Measurements from ENCODE around the gene GUCY2D.

DNA sequence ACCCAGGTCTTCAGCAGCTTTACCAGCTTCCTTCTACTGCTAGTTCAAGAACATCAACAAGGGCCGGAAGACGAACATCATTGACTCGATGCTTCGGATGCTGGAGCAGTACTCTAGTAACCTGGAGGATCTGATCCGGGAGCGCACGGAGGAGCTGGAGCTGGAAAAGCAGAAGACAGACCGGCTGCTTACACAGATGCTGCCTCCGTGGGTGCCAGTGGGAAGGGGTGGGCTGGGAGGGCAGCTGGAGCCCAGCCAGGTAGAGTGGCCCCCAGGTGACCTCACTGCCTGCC is 12.1 kb downstream of the GUCY2D start:
- TF ChIP-seq CTCF (IDR thresholded peaks at IDR 0.05) (no peak), EP300 (IDR thresholded peaks at IDR 0.05) (no peak)

Data from stomach (tissue), 4 donors.